ENCODE measurements around the gene HPS1.

Gene HPS1

DNA sequence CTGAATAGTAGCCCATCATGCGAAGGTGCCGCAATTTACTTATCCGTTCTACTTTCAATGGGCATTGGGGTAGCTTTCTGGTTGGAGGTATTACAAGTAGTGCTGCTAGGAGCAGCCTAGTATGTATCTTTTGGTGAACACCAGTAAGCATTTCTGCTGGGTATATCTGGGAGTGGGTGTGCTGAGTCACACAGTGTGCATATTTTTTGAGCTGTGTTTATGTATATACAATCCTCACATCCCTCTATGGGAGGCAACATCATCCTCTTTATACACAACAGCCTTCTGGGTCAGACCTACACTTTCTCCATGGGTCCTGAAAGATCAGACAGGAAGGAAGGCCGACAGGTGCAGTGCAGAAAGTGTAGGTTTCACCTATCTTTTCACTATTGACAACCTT, 68.0 kb downstream of the HPS1 start:
- H3K36me3 ChIP-seq (ENCODE audit: insufficient read depth, low read length) = no peaks in the 10 kb centered on the region
- H3K9me3 ChIP-seq (ENCODE audit: low read length) = no peaks in the 10 kb centered on the region
- peaks cover 6% of the 10 kb centered on the region for H3K27me3 ChIP-seq (ENCODE audit: insufficient read depth, low read length)
- H3K4me3 ChIP-seq (ENCODE audit: low read length) = no peak overlapping the region
- no peak overlapping the region for H2AFZ ChIP-seq (ENCODE audit: low read depth, low read length)
- no peaks in the 10 kb centered on the region for H3K4me1 ChIP-seq (ENCODE audit: insufficient read depth, low read length)

DNA sequence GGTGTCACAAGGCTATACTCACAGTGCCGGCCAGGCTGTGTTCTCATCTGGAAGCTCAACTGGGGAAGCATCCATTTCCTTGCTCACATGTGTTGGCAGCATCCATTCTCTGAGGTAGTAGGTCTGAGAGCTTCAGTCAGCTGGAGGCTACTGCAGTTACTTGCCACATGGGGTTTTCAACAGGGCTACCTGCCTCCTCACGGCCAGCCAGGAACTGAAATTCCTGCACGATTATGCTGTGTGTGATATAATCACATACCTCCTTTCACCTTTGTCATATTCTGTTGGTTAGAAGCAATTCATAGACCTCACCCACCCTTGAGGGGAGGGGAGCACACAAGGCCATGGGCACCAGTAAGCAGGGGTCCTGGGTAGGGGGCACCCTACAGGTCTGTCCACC, 69.2 kb downstream of the HPS1 start:
- Histone ChIP-seq H3K9me3 (ENCODE audit: low read length) (no peaks in the 10 kb centered on the region), H2AFZ (ENCODE audit: low read depth, low read length) (no peak overlapping the region), H3K27me3 (ENCODE audit: insufficient read depth, low read length) (peaks cover 6% of the 10 kb centered on the region), H3K36me3 (ENCODE audit: insufficient read depth, low read length) (no peaks in the 10 kb centered on the region), H3K4me1 (ENCODE audit: insufficient read depth, low read length) (no peaks in the 10 kb centered on the region), H3K4me3 (ENCODE audit: low read length) (no peak overlapping the region)

DNA sequence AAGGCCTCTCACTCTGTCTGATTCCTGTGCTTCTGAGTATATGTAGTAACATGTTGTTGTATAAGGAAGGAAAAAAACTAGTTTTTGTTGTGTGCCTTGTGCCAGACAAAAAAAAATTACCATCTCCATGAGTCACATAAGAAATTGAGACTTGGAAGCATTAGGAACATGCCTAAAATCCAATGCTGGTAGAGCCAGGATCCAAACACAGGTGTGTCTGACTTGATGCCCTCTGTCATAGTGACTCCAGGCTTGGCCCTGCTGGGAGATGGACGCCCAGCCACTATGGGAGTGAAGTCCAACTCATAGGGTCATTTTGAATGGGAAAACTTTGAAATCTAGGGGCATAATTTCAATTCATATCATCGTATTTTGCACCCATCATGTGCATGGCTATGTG, 69.7 kb downstream of the HPS1 start:
- Histone ChIP-seq H3K27me3 (ENCODE audit: insufficient read depth, low read length) (peaks cover 6% of the 10 kb centered on the region), H3K4me1 (ENCODE audit: insufficient read depth, low read length) (no peaks in the 10 kb centered on the region), H3K36me3 (ENCODE audit: insufficient read depth, low read length) (no peaks in the 10 kb centered on the region)

DNA sequence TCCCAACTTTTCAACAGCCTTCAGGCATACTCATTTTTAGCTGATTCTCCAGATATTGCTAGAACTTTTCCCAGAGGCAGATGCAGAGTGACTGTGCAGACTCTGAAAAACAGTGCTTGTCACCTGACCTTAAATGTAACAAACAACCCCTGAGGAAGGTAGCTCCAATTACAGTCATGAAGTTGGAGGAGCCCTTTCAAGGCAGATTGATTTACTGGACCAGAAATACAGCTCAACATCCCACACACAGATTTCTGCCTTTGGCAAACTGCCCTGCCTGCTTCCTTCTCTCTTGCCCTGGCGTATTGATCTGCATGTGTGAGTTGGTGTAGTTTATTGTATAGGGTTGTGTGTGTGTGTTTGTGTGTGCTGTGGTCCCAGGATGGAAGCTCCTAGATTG, 70.2 kb downstream of the HPS1 start:
- Histone ChIP-seq H3K27me3 (ENCODE audit: insufficient read depth, low read length) (peaks cover 6% of the 10 kb centered on the region), H2AFZ (ENCODE audit: low read depth, low read length) (no peak overlapping the region), H3K4me1 (ENCODE audit: insufficient read depth, low read length) (no peaks in the 10 kb centered on the region), H3K9me3 (ENCODE audit: low read length) (no peaks in the 10 kb centered on the region), H3K4me3 (ENCODE audit: low read length) (no peak overlapping the region), H3K36me3 (ENCODE audit: insufficient read depth, low read length) (no peaks in the 10 kb centered on the region)

More for the DNA sequence above, 69.7 kb downstream of the HPS1 start:
- Histone ChIP-seq H3K4me3 (ENCODE audit: low read length) (no peak overlapping the region), H2AFZ (ENCODE audit: low read depth, low read length) (no peak overlapping the region), H3K9me3 (ENCODE audit: low read length) (no peaks in the 10 kb centered on the region)

DNA sequence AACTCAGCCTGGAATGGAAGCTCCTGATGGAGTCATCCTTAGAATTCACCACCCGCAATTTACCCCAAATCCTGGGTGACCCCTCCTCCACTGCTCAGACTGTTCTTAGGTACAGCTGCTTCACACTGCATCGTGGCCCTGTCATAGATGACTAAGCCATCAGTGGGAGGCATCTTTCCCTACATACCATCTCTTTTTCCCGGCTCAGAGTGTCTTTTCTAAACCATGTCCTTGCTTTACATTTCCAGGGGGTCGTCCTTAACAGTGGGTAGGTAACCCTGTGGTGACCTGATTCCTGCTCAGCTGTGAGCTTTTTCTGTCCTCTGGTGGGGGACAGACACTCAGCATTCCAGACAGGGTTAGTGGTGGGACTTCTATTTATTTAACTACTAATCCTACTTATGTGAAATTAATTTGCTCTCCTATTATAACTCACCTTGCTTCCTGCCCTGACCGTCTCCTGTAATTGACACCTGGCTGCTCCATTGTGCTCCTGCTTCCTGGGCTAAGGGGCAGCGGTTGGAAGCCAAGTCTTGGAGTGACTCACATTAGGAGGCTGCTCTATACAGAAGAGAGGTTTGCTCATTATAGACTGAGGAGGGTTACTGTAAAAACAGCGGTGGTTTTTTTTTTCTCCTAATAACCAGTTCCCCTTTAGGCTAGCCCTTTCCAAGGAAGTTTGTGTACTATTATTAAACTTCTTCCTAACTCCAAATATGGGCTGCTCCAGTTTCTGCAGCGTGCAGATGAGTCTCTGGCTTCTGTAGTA, 72.3 kb downstream of the HPS1 start:
- Histone ChIP-seq H2AFZ (ENCODE audit: low read depth, low read length) (no peak overlapping the region), H3K4me1 (ENCODE audit: insufficient read depth, low read length) (no peaks in the 10 kb centered on the region), H3K9me3 (ENCODE audit: low read length) (no peaks in the 10 kb centered on the region)

DNA sequence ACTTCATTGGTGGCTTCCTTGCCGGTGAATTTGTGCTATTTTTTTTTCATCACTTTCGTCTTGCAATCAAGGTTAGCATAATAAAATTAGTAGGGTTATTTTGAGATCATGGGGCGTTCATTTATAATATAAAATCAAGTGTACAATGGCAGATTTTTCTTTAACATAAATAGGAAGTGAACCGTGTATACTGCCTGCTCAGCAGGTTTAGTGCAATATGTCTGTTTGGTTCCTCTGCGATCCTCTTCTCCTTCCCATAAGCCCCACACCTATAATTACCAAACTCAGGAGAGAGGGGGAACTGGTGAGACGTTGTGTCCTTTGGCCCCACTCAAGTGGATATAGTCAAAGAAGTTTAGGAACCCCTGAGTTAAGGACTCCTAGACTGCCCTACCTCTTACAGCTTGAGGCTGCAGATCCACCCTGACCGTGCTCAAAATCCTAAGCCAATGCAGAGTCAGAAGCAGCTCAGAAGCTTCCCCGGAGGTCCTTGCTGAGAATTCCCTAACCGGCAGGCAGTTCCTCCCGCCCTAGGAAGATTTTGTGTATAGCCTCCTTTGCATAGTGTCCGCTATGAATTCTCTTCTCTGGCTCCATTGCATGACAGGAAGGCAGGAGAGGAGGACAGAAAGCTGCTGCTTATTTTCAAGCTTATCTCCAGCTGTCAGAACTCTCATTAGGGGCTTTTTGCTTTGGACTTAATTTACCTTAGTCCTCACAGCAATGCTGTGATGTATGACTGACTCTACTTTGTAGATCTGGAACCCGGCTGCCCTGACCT, 73.3 kb downstream of the HPS1 start:
- peaks cover 6% of the 10 kb centered on the region for H3K27me3 ChIP-seq (ENCODE audit: insufficient read depth, low read length)
- H3K4me3 ChIP-seq (ENCODE audit: low read length) = no peak overlapping the region
- H2AFZ ChIP-seq (ENCODE audit: low read depth, low read length) = no peak overlapping the region
- H3K36me3 ChIP-seq (ENCODE audit: insufficient read depth, low read length) = no peaks in the 10 kb centered on the region
- H3K9me3 ChIP-seq (ENCODE audit: low read length) = no peaks in the 10 kb centered on the region
- no peaks in the 10 kb centered on the region for H3K4me1 ChIP-seq (ENCODE audit: insufficient read depth, low read length)

More for the DNA sequence above, 72.3 kb downstream of the HPS1 start:
- Histone ChIP-seq H3K4me3 (ENCODE audit: low read length) (no peak overlapping the region), H3K27me3 (ENCODE audit: insufficient read depth, low read length) (peaks cover 6% of the 10 kb centered on the region), H3K36me3 (ENCODE audit: insufficient read depth, low read length) (no peaks in the 10 kb centered on the region)

DNA sequence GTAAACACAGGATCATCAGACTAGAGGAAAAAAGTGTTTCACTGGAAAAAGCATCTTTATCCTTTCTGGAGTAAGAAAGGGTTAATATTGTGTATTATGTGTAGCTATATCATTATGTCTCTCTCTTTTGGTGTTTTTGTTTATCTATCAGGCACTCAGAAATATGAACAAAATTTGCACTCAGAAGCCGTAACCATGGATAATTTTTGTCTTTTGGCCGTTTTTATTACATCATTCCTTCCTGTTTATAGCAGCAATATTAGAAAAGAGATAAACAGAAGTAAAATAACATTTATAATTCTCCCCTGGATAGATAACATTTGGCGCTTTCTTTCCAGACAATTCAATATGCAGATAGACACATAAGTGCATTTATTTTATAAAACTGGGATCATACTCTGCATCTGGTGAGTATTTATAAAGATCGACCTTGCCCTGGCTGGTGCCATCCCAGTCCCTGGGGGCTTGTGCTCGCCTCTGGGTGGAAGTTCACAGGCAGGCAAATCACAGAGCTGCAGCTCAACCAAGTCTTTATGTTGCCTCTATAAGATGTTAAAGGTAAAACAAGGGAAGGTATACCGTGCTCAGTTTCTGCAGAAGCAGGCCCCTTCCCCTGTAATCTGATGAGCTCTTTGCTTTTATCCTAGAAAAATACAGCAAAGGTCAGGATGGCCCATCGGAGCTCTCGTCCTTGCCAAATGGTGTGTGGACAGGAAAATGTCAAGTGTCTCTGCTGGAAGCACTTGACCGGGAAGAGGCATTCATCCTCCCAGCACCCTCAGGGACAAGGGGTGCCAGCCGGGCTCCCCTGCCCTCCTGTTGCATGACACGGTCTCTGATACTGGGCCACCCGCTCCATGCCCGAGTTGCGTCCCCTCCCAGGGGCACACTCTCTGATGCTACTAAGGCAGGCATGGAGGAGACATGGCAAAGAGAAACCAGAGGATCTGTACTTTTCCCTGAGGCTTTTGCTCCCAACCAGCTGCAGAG, 75.6 kb downstream of the HPS1 start:
- Histone ChIP-seq H3K9me3 (ENCODE audit: low read length) (no peaks in the 10 kb centered on the region), H3K4me3 (ENCODE audit: low read length) (no peak overlapping the region)

DNA sequence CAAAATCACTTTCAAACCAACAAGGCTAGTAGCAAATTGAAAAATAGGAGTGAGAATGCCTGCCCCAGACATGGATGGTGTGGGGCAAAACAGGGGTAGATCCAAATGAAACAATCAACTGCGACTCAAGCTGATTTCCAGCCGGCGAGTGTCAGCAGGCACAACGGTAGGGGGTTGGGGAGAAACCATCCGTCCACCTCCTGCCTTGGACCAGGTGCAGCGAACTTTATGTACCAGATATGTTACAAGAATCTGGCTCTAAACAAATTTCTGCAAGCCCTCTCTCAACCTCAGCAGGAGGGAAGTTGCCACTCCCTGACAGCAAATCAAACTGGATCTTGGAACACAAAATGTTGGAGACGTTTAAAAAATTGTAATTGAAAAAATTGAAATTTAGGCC, 76.9 kb downstream of the HPS1 start:
- Histone ChIP-seq H2AFZ (ENCODE audit: low read depth, low read length) (no peak overlapping the region), H3K36me3 (ENCODE audit: insufficient read depth, low read length) (no peaks in the 10 kb centered on the region), H3K4me3 (ENCODE audit: low read length) (no peak overlapping the region), H3K4me1 (ENCODE audit: insufficient read depth, low read length) (no peaks in the 10 kb centered on the region), H3K9me3 (ENCODE audit: low read length) (no peaks in the 10 kb centered on the region), H3K27me3 (ENCODE audit: insufficient read depth, low read length) (peaks cover 15% of the 10 kb centered on the region)

More for the DNA sequence above, 75.6 kb downstream of the HPS1 start:
- Histone ChIP-seq H2AFZ (ENCODE audit: low read depth, low read length) (no peak overlapping the region), H3K4me1 (ENCODE audit: insufficient read depth, low read length) (no peaks in the 10 kb centered on the region), H3K36me3 (ENCODE audit: insufficient read depth, low read length) (no peaks in the 10 kb centered on the region), H3K27me3 (ENCODE audit: insufficient read depth, low read length) (peaks cover 13% of the 10 kb centered on the region)

DNA sequence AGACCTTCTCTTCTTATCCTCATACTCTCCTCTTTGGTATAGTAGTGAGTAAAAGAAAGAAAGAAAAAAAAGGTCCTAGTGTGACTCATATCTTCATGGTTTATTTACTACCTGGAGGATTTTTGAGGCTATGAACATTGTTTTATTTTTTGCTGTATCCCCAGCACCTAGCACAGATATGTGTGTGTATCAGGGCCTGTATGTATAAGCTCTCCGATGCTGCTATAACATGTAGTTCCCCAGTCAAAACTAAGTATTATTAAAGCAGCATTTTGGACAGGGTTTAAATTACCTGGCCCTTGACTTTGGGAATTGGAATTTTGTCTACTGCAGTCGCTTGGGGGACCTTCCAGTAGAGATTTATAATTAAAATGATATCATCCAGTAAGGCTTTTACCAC, 78.1 kb downstream of the HPS1 start:
- H2AFZ ChIP-seq (ENCODE audit: low read depth, low read length) = no peak overlapping the region
- H3K36me3 ChIP-seq (ENCODE audit: insufficient read depth, low read length) = no peaks in the 10 kb centered on the region
- peaks cover 9% of the 10 kb centered on the region for H3K27me3 ChIP-seq (ENCODE audit: insufficient read depth, low read length)
- H3K9me3 ChIP-seq (ENCODE audit: low read length) = no peaks in the 10 kb centered on the region
- H3K4me3 ChIP-seq (ENCODE audit: low read length) = no peak overlapping the region
- no peaks in the 10 kb centered on the region for H3K4me1 ChIP-seq (ENCODE audit: insufficient read depth, low read length)

DNA sequence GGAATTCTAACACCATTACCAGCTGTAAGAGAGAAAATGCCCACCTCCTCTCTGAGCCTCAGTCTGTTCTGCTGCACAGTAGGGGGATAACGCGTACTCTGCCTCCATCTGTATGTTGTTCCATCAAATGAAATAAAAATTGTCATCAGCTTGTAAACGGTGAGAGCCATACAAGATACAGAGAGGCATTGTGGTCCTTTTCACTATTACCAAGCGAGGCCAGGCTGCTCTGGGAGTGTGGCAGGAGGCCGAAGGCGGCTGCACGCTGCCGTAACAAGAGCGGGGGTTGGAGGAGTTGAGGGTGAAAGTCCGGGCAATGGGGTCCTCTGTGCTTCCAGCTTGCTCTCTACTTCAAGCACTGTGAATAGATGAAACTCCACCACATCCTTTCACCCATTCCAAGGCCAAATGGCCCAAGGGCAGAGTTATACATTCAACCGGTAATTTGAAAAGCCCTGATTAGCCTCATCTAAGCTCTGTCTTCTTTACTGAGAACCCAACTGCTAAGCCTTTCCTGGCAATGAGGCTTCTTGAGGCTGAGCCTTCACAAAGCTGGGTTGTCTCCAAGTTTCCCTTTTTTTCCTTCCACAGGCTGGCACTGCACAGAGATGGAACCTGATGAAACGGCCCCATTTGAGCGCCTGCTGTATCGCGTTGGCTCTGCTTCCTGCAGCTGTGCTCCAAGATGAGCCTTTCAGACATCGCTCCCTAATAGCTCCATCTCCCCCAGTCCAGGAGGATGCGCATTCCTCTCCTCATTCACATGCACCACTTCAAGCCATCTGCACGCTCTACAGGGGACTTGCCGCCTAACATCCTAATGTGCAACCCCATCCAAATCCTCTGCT, 78.9 kb downstream of the HPS1 start:
- no peak overlapping the region for H3K4me3 ChIP-seq (ENCODE audit: low read length)
- no peaks in the 10 kb centered on the region for H3K36me3 ChIP-seq (ENCODE audit: insufficient read depth, low read length)
- H3K4me1 ChIP-seq (ENCODE audit: insufficient read depth, low read length) = no peaks in the 10 kb centered on the region
- H2AFZ ChIP-seq (ENCODE audit: low read depth, low read length) = no peak overlapping the region
- H3K9me3 ChIP-seq (ENCODE audit: low read length) = no peaks in the 10 kb centered on the region
- peaks cover 9% of the 10 kb centered on the region for H3K27me3 ChIP-seq (ENCODE audit: insufficient read depth, low read length)
